ENCODE measurements around the gene APOOL.
A peak's percentile ranks its signal among the peaks of the same experiment; 100 is the strongest.

APOOL gene

DNA sequence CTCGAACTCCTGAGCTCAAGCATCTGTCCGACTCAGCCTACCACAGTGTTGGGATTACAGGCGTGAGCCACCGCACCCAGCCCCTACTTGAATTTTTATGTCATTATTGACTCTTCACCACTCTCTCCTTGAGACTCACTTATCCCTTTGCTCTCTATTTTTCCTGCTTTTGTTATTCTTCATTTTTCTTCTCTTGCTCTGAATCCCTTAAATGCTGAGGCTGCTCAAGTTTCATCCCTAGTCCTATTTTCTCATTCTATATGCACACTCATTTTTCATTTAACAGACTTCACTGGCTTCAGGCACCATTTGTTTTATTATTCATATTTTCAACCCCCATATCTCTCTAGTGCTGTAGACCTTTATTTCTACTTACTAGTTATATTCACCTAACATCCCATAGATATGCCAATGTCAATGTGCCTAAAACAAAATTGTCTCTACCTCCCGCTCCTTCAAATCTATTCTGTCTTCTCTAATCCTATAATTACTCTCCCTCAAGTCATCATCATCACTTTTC lies 85.7 kb downstream of the APOOL start:
- no peak for DNase-seq

DNA sequence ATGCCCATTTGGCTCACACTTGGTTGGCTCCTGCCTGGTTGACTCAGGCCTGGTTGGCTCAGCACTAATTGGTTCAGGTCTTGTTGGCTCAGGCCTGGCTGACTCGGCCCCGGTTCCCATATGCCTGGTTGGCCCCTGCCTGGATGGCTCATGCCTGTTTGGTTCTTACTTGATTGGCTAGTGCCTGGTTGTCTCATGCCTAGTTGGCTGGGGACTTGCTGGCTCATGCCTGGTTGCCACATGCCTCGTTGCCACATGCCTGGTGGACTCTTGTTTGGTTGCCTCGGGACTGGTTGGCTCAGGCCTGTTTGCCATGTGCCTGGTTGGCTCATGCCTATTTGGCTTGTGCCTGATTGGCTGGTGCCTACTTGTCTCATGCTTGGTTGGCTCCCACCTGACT lies 103.7 kb downstream of the APOOL start:
- DNase-seq, result no peak

DNA sequence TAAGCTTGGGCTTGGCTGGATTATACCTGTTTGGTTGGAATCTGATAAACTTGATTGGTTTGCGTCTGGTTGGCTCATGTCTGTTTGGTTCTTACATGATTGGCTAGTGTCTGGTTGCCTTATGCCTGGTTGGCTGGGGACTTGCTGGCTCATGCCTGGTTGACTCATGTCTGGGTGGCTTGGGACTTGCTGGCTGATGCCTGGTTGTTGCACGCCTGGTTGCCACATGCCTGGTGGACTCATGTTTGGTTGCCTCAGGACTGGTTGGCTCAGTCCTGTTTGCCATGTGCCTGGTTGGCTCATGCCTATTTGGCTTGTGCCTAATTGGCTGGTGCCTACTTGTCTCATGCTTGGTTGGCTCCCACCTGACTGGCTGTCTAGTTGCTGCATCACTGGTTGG lies 104.5 kb downstream of the APOOL start:
- DNase-seq, result no peak

DNA sequence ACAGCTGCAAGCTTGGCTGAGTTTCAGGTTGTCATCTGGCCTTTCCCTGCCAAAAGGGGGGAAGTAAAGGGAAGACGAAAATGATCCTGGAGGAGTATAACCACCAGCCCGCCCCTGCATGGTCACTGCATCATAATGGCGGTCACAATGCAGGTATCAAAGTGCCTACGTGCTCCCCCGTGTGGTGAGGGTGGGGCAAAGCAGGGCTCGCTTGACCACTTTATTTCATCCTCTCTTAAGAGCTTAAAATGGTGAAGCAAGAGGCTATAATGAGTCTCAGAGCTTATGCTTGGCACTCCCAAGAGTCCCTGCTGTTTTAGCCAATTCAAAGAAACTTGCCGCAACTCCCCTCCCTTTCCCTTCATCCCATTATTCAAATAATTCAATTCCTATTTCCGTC lies 105.6 kb downstream of the APOOL start:
- peak; percentile 22 for DNase-seq

DNA sequence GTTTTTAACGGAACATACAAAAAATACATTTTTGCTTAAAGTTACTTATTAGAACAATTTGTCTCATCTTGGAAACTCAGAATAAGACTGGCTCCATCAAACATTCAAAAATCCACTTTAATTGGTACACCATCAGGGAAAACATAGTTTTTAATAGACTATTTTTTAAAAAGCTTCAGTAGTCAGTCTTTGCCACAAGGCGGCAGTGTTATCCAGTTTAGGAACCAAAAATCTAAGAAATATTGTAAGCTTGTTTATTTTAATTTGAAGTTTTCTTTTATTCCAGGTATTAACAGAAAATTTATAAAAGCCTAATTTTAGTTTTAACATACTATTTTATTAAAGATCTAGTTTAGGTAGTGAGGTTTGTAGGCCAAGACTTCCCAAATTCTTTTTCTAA lies 107.7 kb downstream of the APOOL start:
- peak; percentile 5 for DNase-seq

DNA sequence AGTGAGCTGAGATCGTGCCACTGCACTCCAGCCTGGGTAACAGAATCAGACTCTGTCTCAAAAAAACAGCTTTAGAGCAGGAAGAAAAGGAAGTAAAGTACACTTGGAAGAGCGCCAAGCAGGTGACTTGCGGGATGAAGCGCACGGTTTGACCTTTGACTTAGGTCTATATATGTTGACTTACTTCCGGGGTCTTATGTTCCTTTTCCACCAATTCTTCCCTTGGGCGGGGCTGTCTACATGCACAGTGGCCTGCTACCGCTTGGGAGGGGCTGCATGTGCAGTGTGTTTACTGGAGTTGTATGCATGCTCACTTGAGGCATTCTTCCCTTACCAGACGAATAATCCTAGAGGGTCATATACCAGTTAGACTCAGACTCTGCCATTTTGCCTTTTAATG lies 108.6 kb downstream of the APOOL start:
- no peak for DNase-seq

DNA sequence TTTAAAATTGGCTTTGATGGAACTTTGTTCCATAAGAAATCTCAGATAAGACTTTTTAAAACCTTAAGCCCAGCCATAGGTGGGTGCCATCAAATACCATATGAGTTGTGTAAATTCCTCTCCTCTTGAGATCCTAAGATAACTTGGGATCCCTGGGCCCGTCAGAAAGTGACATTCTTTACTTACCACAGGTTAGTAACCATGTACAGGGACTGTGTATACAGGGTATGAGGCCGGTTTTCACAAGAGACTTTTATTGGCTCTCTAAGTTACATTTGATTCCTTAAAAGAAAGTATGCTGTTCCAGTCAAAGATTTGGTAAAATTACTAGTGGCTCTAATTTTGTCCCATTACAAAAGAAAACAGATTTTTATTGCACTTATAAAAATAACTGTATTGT lies 110.1 kb downstream of the APOOL start:
- DNase-seq, result no peak

DNA sequence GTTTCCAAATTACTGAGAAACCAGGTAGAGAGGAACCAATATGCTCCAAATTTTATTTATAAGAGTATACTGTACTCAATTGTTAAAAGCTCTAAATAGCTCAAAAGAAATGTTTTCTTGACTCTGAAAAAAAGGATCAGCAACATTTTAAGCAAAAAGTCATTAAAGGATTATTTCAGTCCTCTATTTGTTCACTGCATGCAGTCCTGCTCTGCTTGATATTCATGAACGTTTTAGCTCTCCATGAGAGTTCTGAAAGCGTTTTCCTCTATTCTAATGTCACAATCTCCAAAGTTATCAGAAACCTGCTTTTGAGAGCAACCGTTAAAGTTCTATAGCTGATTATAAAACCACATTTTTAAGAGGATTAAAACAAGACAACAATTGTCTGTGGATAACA lies 110.5 kb downstream of the APOOL start:
- DNase-seq, result no peak

DNA sequence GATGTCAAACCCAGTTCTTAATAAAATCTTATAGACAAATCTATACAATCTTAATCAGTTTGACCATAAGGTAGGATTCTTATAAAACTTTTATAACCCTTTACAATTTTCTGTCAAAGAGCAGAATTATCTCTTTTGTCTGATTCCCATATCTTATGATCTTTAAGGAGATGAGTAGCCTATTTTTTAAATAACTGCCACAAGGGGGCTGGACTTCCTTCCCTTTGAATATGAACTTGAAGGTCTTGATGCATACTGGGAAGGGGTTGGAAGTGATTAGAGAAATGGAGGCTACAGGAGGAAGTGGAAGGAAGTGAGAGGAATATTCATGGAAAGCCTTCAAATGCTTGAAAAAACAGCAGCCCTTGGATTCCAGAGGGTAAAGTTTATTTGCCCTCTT lies 111.1 kb downstream of the APOOL start:
- DNase-seq, result no peak

DNA sequence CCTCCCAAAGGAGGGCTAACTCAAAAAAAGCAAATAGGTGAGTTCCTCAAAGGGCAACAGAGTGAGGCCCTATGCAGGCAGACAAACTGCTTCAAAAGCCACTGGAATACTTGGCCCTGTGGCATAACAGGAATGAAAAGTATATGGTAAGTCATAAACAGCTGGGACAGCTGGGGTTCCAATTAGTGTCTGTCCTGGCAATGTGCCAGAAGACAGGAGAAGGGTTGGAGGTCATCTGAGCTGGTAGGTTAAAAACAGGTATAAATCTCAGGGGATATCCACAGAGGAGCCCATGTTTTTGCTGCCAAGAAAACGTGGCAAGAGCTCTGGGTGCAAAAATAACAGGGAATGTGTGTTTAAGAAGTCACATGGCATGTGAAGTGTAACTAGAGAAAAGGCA lies 111.6 kb downstream of the APOOL start:
- DNase-seq, result no peak

DNA sequence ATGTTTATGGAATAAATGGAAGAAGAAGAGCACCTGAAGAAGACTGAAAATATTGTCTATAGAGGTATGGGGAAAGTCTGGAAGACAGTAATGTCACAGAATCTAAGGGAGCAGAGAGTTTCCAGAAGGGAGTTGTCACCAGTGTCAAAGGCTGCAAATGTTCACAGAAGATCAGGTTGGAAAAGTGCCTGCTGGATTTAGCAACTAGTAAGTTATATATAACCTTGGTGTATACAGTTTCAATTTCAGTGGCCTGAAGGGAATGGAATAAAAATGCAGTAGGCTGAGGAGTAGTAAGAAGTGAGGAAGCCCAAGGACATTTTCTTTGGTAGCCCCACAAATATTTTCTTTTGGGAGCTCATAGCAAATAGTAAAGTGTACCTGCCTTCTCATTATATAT lies 132.7 kb downstream of the APOOL start:
- DNase-seq, result no peak

DNA sequence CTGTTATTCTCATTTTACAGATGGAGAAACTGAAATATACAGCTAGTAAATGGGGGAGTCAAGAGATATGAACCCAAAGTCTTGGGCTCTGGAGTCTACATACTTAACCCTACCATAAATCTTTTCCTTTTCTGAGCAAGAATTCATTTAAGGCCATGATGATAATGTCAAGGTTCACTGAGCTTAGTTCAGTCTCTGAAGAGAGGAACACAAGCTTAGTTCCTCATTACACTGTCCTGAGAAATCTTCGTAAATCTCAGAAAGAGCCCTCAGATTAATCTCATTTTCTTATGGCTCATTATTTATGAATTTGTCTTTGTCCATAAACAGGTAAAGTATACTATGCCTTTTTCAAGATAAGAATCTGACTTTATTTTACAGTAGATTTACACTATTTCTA lies 135.7 kb downstream of the APOOL start:
- no peak for DNase-seq

DNA sequence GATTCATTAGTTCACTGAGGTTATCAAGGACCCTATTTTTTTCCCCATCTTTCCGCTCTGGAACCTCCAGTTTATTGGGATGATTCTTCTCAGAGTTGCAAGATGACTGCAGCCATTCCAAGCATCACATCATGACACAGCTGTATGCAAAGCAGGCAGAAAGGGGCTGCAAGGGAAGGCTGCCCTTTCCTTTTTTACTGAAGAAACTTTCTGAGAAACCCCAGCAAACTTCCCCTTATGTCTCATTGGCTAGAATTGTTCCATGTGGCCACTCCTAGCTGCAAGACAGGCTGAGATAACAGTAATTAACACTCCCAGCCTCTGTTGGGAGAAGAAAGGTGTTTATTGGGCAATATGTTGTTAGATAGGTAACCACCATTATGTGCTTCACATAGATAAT lies 137.3 kb downstream of the APOOL start:
- no peak for DNase-seq

Data from CD4-positive, alpha-beta T cell treated with Interleukin-17A for 4 hours (primary cell).